ENCODE data around the gene NRCAM.
A peak's percentile ranks its signal among the peaks of the same experiment; 100 is the strongest.

Gene NRCAM

GRCh38 chr7:108146070-108146842 lies 310.0 kb downstream of the NRCAM start:
- DNase-seq (ENCODE audit: low spot score), result peak; percentile 38
- peak; percentile 63 for TF ChIP-seq CTCF (IDR thresholded peaks at IDR 0.05; ENCODE audit: borderline replicate concordance, control extremely low read depth, extremely low read depth, insufficient read depth, missing control alignments)
- in situ Hi-C loops (cut with MboI; ENCODE audit: low sequenced_read_pairs, unreplicated experiment), result loop anchor here (5.0 kb wide), 1 partner anchor 34 kb away; no protein-coding TSS in a partner anchor

GRCh38 chr7:108145401-108145800 lies 310.8 kb downstream of the NRCAM start:
- no peak for TF ChIP-seq CTCF (IDR thresholded peaks at IDR 0.05; ENCODE audit: borderline replicate concordance, control extremely low read depth, extremely low read depth, insufficient read depth, missing control alignments)
- in situ Hi-C loops (cut with MboI; ENCODE audit: low sequenced_read_pairs, unreplicated experiment), result loop anchor here (5.0 kb wide), 1 partner anchor 33 kb away; no protein-coding TSS in a partner anchor
- DNase-seq (ENCODE audit: low spot score), result no peak

GRCh38 chr7:108144931-108145330 lies 311.3 kb downstream of the NRCAM start:
- in situ Hi-C loops (cut with MboI; ENCODE audit: low sequenced_read_pairs, unreplicated experiment), result loop anchor here (5.0 kb wide), 1 partner anchor 33 kb away; no protein-coding TSS in a partner anchor
- TF ChIP-seq CTCF (IDR thresholded peaks at IDR 0.05; ENCODE audit: borderline replicate concordance, control extremely low read depth, extremely low read depth, insufficient read depth, missing control alignments), result no peak

GRCh38 chr7:108143658-108144420 lies 312.4 kb downstream of the NRCAM start:
- TF ChIP-seq CTCF (IDR thresholded peaks at IDR 0.05; ENCODE audit: borderline replicate concordance, control extremely low read depth, extremely low read depth, insufficient read depth, missing control alignments), result no peak
- in situ Hi-C loops (cut with MboI; ENCODE audit: low sequenced_read_pairs, unreplicated experiment), result no loop called here
- DNase-seq (ENCODE audit: low spot score), result no peak

More at GRCh38 chr7:108144931-108145330, 311.3 kb downstream of the NRCAM start:
- no peak for DNase-seq (ENCODE audit: low spot score)

- DNase-seq (ENCODE audit: low spot score), result no peak
Measured at GRCh38 chr7:108142675-108143259, 313.5 kb downstream of the NRCAM start.

More at GRCh38 chr7:108142675-108143259, 313.5 kb downstream of the NRCAM start:
- TF ChIP-seq CTCF (IDR thresholded peaks at IDR 0.05; ENCODE audit: borderline replicate concordance, control extremely low read depth, extremely low read depth, insufficient read depth, missing control alignments), result no peak
- in situ Hi-C loops (cut with MboI; ENCODE audit: low sequenced_read_pairs, unreplicated experiment), result no loop called here

Measured in GM13976 (cell line).